B cell (primary cell): Measurements from ENCODE around the gene CDC37L1.

Experiments used
- CTCF ChIP-seq: fragments of 200-600 bp; IDR thresholded peaks from one replicate; pipeline ENCODE4 v1.8.0; 2022; ENCODE audit warnings: antibody characterized with exemption, mild to moderate bottlenecking
- EZH2 ChIP-seq: IDR thresholded peaks from 2 replicates; pipeline ENCODE4 v1.6.1; 2012; ENCODE audit warnings: borderline replicate concordance, low read depth, mild to moderate bottlenecking, moderate library complexity, low read length; ENCODE audit not compliant: insufficient read depth, poor library complexity, severe bottlenecking

GRCh38 chr9:4665357-4665756 lies 14.0 kb upstream of the CDC37L1 start:
- no peak for TF ChIP-seq CTCF
- TF ChIP-seq EZH2, result no peak
